HG03520 (cell line): ENCODE results near the gene DAZAP1.
A peak's percentile ranks its signal among the peaks of the same experiment; 100 is the strongest.
"Not testable (repeated sequence)": the region's sequence is repeated elsewhere in the genome, so short reads cannot be mapped to it uniquely, and the experiment has no call there.

Experiments
- ATAC-seq: cut with Tn5 transposase; IDR thresholded peaks from one replicate; pipeline ENCODE4 v1.9.1; 2021; ENCODE audit warnings: mild to moderate bottlenecking, moderate library complexity; ENCODE audit not compliant: unreplicated experiment

Gene DAZAP1

GRCh38 chr19:1471010-1471514 lies 63.7 kb downstream of the DAZAP1 start:
- ATAC-seq, result no peak

- ATAC-seq, result no peak
Observed at GRCh38 chr19:1471515-1472160, 64.3 kb downstream of the DAZAP1 start.

DNA sequence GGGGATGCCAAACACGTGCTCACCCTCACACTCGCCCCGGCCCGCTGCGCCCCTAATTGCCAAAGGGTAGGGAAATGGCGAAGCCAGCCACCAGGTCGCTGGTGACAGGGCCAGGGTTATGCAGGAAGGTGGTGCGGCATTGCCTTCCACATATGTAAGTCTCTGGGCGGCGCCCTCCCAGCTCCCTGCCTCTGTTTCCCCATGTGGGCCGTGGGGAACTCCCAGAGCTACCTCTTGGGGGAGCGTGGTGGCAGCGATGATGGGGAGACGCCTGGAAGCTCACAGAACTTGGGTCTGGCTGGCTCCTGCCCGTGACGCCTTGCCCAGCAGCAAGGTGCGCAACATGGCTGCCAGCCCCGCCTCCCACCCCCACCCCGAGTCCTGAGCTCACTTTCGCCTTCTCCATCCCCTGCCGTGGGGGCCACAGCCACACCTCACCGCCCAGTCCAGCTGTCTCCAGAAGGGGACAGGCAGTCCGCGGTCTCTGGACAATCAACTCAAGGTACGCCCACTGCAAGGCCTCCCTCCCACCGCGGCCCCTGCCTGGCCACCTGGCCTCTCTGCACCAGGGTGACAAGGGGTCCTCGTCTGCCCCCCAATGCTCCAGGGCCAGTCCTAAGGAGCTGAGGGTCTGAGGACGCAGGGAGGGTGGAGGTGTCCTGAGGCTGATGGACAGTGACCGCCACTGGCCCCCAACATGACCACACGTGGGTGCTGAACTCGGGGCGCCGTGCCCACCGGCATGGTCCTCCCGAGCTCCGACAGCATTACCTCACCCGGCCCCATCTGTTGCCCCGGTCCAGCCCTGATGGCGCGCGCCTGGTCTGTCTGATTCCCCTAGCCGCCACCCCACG lies 65.1 kb downstream of the DAZAP1 start:
- no peak for ATAC-seq

DNA sequence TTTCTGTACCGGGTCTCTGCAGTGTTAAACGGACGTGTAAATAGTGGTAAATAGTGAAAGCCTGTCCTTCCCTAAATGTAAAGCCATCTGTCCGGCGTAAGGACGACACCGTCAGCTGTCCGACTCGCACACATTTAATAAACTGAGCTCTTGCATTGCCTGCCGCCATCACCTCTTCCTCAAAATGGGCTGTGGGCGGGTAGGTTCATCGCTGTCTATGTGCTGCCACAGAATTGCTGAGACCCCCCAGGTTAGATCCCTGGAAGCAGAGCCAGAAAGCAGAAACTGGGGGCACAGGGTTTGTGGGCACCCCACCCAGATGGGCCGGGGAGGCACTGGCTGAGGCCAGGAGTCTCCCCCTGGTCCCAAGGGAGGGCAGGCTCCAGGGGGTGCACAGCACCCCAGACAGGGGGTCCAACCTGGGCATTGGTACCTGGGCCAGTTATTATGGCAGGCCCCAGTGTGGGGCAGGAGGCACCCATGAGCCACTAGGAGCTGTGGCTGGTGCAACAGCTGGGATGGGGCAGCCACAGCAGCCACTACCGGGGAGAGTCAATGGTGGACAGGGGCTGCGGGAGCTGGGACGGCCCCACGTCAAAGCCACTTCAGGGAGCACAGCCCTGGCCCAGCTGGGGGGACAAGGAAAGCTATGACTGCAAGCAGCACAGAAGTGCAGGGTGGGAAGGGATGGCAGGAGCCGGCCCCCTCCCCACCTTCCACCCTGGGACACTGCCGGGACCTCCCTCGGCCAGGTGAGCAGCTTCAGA lies 65.9 kb downstream of the DAZAP1 start:
- ATAC-seq, result no peak

DNA sequence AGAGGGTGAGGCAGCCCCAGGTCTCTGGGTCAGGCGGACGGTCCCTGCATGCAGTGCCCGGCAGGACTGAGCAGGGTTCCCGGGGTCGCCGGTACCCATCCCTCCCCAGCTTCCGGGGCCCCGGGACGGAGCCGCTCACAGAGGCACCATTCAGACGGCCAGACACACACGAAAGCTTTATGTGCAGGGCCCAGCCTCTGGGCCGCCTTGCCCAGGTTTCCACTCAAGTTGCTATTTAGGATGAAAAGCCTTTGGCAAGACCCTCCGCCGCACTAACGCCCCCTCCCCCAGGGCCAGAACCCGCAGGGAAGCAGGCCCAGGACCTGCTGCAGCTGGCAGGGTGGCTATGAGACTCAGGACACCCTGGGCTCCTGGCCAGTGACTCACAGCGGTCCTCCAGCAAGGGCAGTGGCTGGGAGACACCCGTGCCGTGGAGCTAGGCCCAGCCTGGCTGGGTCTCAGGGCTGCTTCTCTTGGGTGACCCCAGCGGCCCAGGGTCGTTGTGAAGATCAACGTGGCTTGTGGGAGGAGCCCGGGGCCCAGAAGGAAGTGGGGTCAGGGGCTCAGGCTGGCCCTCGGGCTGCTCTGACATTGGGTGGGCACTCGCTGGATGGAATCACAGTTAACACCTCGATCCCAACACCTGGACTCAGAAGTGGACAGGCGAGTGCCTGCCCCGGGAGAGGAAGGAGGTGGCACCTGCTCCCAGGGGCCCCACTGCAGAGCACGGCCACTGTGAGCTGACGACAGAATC lies 66.8 kb downstream of the DAZAP1 start:
- ATAC-seq, result no peak

DNA sequence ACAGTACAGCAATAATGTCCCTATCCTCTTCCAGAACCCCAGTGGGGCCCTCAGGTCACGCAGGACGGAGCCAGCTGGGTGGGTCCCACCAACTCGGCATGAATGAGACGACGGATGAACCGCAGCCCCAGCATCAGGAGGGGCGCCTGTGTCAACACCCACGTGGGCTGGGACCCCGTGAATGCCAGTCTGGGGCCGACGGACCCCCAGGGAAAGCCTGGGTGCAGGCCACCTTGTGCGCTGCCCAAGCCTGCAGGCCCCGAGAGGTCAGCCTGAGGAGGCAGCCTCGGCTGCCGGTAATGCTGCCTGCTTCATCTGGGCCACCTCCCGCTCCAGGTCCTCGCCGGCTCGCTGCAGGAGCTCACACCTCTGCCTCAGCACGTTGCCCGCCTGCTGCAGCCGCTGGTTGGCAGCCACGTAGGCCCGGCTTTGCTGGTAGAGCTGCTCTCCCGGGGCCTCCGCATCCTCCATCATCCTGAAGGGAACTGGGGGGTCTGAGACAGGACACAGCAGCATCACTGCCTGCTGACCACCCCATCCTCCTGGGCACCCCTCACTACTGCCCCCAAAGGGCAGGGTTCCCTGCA lies 67.5 kb downstream of the DAZAP1 start:
- no peak for ATAC-seq

- no peak for ATAC-seq
Observed at GRCh38 chr19:1475751-1476437, 68.5 kb downstream of the DAZAP1 start.

- ATAC-seq, result not testable (repeated sequence)
Observed at GRCh38 chr19:1477056-1477455, 69.7 kb downstream of the DAZAP1 start.

DNA sequence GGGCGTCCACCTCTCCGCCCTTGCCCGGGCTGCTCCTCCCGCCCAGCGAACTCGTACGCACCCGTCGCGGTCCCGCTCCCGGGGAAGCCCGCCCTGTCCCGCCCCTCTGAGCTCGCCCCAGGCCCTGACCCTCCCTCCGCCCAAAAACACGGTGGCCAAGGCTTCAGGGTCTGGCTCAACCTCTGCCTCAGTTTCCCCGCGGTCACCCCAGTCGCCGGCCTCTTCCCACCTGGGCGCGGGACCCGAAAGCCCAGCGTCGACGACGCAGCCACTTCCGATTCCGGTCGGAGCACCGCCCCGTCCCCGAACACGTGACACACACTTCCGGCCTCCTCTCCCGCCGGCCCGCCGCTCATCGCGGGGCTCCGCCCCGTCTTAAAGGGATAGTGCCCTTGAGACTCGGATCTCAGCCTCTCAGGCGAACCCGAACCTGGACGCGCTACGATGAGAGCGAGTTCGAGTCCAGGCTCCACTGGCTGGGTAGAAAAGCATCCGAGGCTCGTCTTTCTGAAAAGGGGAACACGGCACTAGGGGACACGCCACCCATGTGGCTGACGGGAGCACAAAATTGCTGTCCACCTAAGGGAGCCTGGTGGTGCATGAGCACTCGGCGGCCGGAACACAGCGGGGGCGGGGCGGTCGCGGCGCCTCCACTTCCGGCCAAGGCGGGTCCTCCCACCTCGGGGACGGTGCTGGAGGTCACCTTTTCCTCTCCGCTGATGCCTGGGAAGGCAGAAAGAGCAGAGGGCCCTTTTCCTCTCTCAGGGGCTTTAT lies 71.7 kb downstream of the DAZAP1 start, which contains the start of gene C19orf25:
Gene C19orf25 (minus strand): TSS at position 282 of the 774 bp plus-strand sequence. CDS start 312 bp downstream, outside the sequence.
- ATAC-seq, result peak; percentile 62

- no peak for ATAC-seq
Observed at GRCh38 chr19:1481224-1481892, 74.0 kb downstream of the DAZAP1 start.

- ATAC-seq, result no peak
Observed at GRCh38 chr19:1481893-1482360, 74.5 kb downstream of the DAZAP1 start.

DNA sequence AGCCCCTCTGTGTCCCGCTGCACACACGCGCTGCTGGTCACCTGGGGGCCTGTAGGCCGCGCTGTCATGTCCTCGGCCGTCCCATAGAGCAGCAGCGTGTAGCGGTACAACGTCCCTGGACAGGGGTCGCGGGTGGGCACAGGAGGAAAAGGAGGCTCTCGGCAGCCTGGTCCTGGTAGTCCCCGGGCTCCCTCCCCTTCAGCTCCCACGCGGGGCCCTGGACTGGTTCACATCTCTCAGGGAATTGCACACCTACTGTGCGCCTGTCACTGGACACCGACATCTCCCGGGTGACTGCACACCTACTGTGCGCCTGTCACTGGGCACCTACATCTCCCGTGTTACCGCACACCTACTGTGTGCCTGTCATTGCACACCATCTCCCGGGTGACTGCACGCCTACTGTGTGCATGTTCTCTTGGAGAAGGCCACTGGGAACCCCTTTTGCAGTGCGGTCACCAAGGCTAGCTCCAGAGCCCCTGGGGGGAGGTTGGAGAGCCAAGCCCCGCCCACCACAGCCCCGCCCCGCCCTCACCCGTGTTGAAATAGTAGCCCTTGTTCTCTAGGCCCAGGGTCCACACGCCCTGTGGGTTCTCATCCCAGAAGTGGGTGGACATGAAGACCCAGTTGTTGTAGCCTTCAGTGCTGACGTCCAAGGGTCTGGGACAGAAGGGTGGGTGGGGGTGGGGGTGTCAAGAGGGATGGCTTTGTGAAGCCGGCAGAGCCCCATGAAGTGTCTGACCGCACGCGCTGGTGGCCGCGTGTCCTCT lies 75.2 kb downstream of the DAZAP1 start:
- no peak for ATAC-seq

GRCh38 chr19:1483131-1483978 lies 76.0 kb downstream of the DAZAP1 start:
- ATAC-seq, result no peak

DNA sequence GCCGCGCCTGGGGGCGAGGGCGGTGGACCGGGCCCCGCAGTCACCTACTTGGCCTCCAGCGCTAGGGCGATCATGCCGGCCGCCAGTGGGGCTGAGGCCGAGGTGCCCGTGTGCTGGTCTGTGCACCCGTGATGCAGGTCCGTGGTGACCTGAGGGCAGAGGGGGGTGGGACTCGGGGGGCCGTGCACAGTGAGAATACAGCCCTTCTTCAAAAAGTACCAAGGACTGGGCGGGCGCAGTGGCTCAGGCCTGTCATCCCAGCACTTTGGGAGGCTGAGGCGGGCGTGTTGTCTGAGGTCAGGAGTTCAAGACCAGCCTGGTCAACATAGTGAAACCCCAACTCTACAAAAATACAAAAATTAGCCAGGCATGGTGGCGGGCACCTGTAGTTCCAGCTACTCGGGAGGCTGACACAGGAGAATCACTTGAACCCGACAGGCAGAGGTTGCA lies 76.6 kb downstream of the DAZAP1 start:
- no peak for ATAC-seq
